K562 (cell line): ENCODE results near the gene SLC20A1. TPM values are rescaled to one million over a fixed set of nuclear protein-coding genes. Genes with fewer than 3 reads are reported as not detected.

Source experiments
- ARID3A ChIP-seq: IDR thresholded peaks from 2 replicates; pipeline ENCODE4 v1.6.1; 2012; ENCODE audit warnings: low read depth, low read length, improper control_type of control experiment, borderline replicate concordance
- BMI1 ChIP-seq: fragments of 150-350 bp; IDR thresholded peaks from 2 replicates; pipeline ENCODE4 v1.6.1; 2014; ENCODE audit warnings: low read length
- ELK1 ChIP-seq: sonication (generic); formaldehyde crosslinking; IDR thresholded peaks from 2 replicates; pipeline ENCODE4 v1.8.1; 2022; ENCODE audit warnings: missing genetic modification reagents
- ETV5 ChIP-seq: sonication (generic); formaldehyde crosslinking; IDR thresholded peaks from 2 replicates; pipeline ENCODE4 v1.4.0; 2020; ENCODE audit warnings: low read depth, mild to moderate bottlenecking, missing genetic modification reagents
- GMEB1 ChIP-seq: fragments of 250-450 bp; sonication (Bioruptor Pico); IDR thresholded peaks from 2 replicates; pipeline ENCODE4 v1.4.0; 2020; ENCODE audit warnings: mild to moderate bottlenecking
- HNRNPH1 ChIP-seq: fragments of 200-400 bp; formaldehyde crosslinking; optimal IDR thresholded peaks from 2 replicates; pipeline ENCODE3; 2017; ENCODE audit warnings: low read depth, mild to moderate bottlenecking, low read length, moderate library complexity
- ID3 ChIP-seq, 2 experiments: fragments of 250-450 bp in 1 of 2; fragments of 450-650 bp in 1 of 2; sonication (Bioruptor Pico) in 1 of 2; IDR thresholded peaks; 2 replicates each; pipeline versions ENCODE4 v1.6.1 to v1.8.0; 2016 to 2021; ENCODE audit warnings: mild to moderate bottlenecking in 2 of 2, moderate library complexity in 2 of 2, missing compliant biosample characterization in 1 of 2, missing genetic modification characterization in 1 of 2
- LEF1 ChIP-seq: fragments of 450-650 bp; IDR thresholded peaks from 2 replicates; pipeline ENCODE4 v1.6.1; 2016; ENCODE audit warnings: mild to moderate bottlenecking
- NONO ChIP-seq, 2 experiments: fragments of 200-400 bp in 1 of 2; fragments of 450-650 bp in 1 of 2; formaldehyde crosslinking in 1 of 2; IDR thresholded peaks; 2 replicates each; pipeline ENCODE4 v1.6.1; 2017; ENCODE audit warnings: low read depth in 2 of 2, mild to moderate bottlenecking in 2 of 2, moderate library complexity in 2 of 2, low read length in 1 of 2
- OTX1 ChIP-seq: fragments of 450-650 bp; formaldehyde crosslinking; IDR thresholded peaks from 2 replicates; pipeline ENCODE4 v1.4.0; 2022; ENCODE audit warnings: mild to moderate bottlenecking
- PBX2 ChIP-seq, 2 experiments: IDR thresholded peaks in 1 of 2; conservative IDR thresholded peaks in 1 of 2; 2 replicates each; pipeline ENCODE4 v1.6.1; 2016; ENCODE audit warnings: low read depth in 2 of 2, mild to moderate bottlenecking in 1 of 2, missing compliant biosample characterization in 1 of 2, missing genetic modification characterization in 1 of 2, moderate library complexity in 1 of 2
- SAFB2 ChIP-seq: fragments of 200-400 bp; formaldehyde crosslinking; IDR thresholded peaks from 2 replicates; pipeline ENCODE4 v1.6.1; 2018; ENCODE audit warnings: borderline replicate concordance, low read length, low read depth, moderate library complexity; ENCODE audit not compliant: severe bottlenecking
- TCF3 ChIP-seq: sonication (generic); formaldehyde crosslinking; IDR thresholded peaks from 2 replicates; pipeline ENCODE4 v1.4.0; 2020; ENCODE audit warnings: mild to moderate bottlenecking, missing genetic modification reagents
- ZBTB7A ChIP-seq: IDR thresholded peaks from 2 replicates; pipeline ENCODE4 v1.6.1; 2011; ENCODE audit warnings: low read depth, mild to moderate bottlenecking, low read length, moderate library complexity, borderline replicate concordance; ENCODE audit not compliant: control insufficient read depth
- ZNF512 ChIP-seq: IDR thresholded peaks from 2 replicates; pipeline ENCODE4 v1.6.1; 2016; ENCODE audit warnings: missing genetic modification characterization, missing compliant biosample characterization
- polyA plus RNA-seq, 8 experiments: library from polyadenylated mRNA; depleted of rRNA in 4 of 8; stranded (reverse) in 5 of 8; unstranded in 3 of 8; fragments of >200 nt; fragmentation: Nextera tagmentation in 2 of 8; fragmentation: Illumina TruSeq in 1 of 8; extraction: Ambion mirVana in 2 of 8; extraction: Trizol in 1 of 8; gene quantifications; 2 replicates each; pipeline versions ENCODE4 v1.2.1 to v1.2.3, GENCODE V29; 2011 to 2014; ENCODE audit warnings: inconsistent platforms in 1 of 8, missing spikeins in 1 of 8
- total RNA-seq, 7 experiments: library from RNA; depleted of rRNA in 6 of 7; stranded (reverse); fragments of >200 nt in 6 of 7; fragmentation: Illumina TruSeq in 2 of 7; extraction: Trizol in 2 of 7; gene quantifications; 2 replicates each; pipeline versions ENCODE4 v1.2.1 to v1.2.3, GENCODE V29; 2011 to 2021; ENCODE audit warnings: low replicate concordance in 1 of 7

Gene SLC20A1
- total and polyA plus RNA-seq, 9 of the 15 experiments (the other 6 are each of a cell fraction or from before 2014, with no cell fraction given) = 53.8 to 150 (median 74.7) TPM

GRCh38 chr2:112683550-112684414 lies 38.0 kb downstream of the SLC20A1 start (continued):
- no peak for TF ChIP-seq PBX2 (CRISPR knock-in tag; IDR thresholded peaks at IDR 0.05; ENCODE audit: low read depth)
- TF ChIP-seq PBX2 (tag; conservative IDR thresholded peaks at IDR 0.05; ENCODE audit: low read depth) = no peak; the same call in 1 of the 2 replicates
- TF ChIP-seq OTX1 (CRISPR knock-in tag) = no peak
- TF ChIP-seq GMEB1 (CRISPR knock-in tag) = no peak
- no peak for TF ChIP-seq ELK1 (CRISPR knock-in tag)
- peak; percentile 92 for TF ChIP-seq TCF3 (CRISPR knock-in tag)
- TF ChIP-seq ETV5 = 0 out of 2 replicates have a peak, but pooled peaks have one; percentile 31
- TF ChIP-seq ZBTB7A = peak; percentile 69; the same call in 1 of the 2 replicates
- TF ChIP-seq HNRNPH1 = no peak
- TF ChIP-seq LEF1 = peak; percentile 93
- TF ChIP-seq NONO (IDR thresholded peaks at IDR 0.05; ENCODE audit: low read depth in 2 of 2, low read length in 1 of 2) = peak in 1 of 2 experiments; percentile 52; a peak in 1 of 4 replicates
- no peak for TF ChIP-seq SAFB2
- no peak for TF ChIP-seq BMI1
- no peak for TF ChIP-seq ZNF512 (tag)
- TF ChIP-seq ID3 (CRISPR knock-in tag; IDR thresholded peaks at IDR 0.05) = no peak
- no peak for TF ChIP-seq ID3 (tag; IDR thresholded peaks at IDR 0.05)
- TF ChIP-seq ARID3A = no peak
